ENCODE results near the gene RGS7. TPM values are rescaled to one million over a fixed set of nuclear protein-coding genes. Genes with fewer than 3 reads are reported as not detected.
"Not testable (repeated sequence)": the region's sequence is repeated elsewhere in the genome, so short reads cannot be mapped to it uniquely, and the experiment has no call there.

RGS7 gene
- total and polyA plus RNA-seq, 2 of the 8 experiments (the other 6 are each of a cell fraction or from before 2014, with no cell fraction given): 1.6 to 3.0 TPM

DNA sequence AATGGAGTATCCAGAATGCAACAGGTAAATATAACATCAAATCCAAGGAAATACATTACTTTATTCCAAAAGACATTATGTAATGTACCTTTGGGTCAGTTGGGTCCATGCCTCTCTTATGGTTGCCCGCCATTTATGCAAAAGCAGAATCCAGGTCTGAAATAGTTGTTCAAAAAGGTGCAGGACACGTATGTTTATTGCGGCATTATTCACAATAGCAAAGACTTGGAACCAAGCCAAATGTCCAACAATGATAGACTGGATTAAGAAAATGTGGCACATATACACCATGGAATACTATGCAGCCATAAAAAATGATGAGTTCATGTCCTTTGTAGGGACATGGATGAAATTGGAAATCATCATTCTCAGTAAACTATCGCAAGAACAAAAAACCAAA, 384.9 kb downstream of the RGS7 start:
- H2BK12ac ChIP-seq (ENCODE audit: low read depth, low read length); H2AK5ac ChIP-seq (ENCODE audit: low read depth, low read length); H3K56ac ChIP-seq (replicated peaks; ENCODE audit: insufficient read length, low read depth, low read length); H2BK20ac ChIP-seq (ENCODE audit: low read length); H4K91ac ChIP-seq (replicated peaks; ENCODE audit: insufficient read length, low read length); H3K4me2 ChIP-seq (ENCODE audit: insufficient read depth in 1 of 2, low read depth in 2 of 2, low read length in 2 of 2); H3K9ac ChIP-seq (replicated peaks in 1 of 4; ENCODE audit: extremely low read depth in 1 of 4, low read depth in 3 of 4, low read length in 3 of 4); H4K8ac ChIP-seq (ENCODE audit: extremely low read depth, insufficient read depth, low read length); H3K23me2 ChIP-seq (ENCODE audit: low read depth, low read length); H3K79me1 ChIP-seq (ENCODE audit: low read depth, low read length); H2BK5ac ChIP-seq (ENCODE audit: low read depth, low read length); DNase-seq (ENCODE audit: low read depth in 1 of 2, low spot score in 2 of 2); H3K18ac ChIP-seq (ENCODE audit: extremely low read depth, low read length); H3K27ac ChIP-seq (ENCODE audit: low read depth, low read length); H4K20me1 ChIP-seq (replicated peaks in 1 of 2; ENCODE audit: control insufficient read depth in 1 of 2, insufficient read depth in 2 of 2, low read length in 2 of 2); H3K9me3 ChIP-seq (ENCODE audit: insufficient read depth in 2 of 2, low read depth in 1 of 2, low read length in 1 of 2); H2BK120ac ChIP-seq (replicated peaks; ENCODE audit: low read depth, low read length); H2BK15ac ChIP-seq (ENCODE audit: low read length); CTCF ChIA-PET (ENCODE audit: partially characterized antibody); H3K23ac ChIP-seq (ENCODE audit: insufficient read length); H2AFZ ChIP-seq (ENCODE audit: low read length); H3K36me3 ChIP-seq (ENCODE audit: control insufficient read depth in 2 of 4, insufficient read depth in 4 of 4, low read length in 3 of 4); H3K79me2 ChIP-seq (ENCODE audit: control insufficient read depth in 1 of 2, insufficient read depth in 2 of 2, low read length in 2 of 2); H3K4me3 ChIP-seq (ENCODE audit: extremely low read depth in 1 of 4, insufficient read depth in 2 of 4, low read depth in 3 of 4, low read length in 4 of 4); H3K27me3 ChIP-seq (replicated peaks in 1 of 4; ENCODE audit: control insufficient read depth in 3 of 4, extremely low read depth in 1 of 4, insufficient read depth in 3 of 4, low read length in 3 of 4); H3K4me1 ChIP-seq (replicated peaks in 1 of 4; ENCODE audit: control insufficient read depth in 3 of 4, insufficient read depth in 4 of 4, low read length in 3 of 4); H3K14ac ChIP-seq (ENCODE audit: insufficient read length); H4K5ac ChIP-seq (ENCODE audit: insufficient read length, low read depth, low read length); FAIRE-seq; H3K4ac ChIP-seq (replicated peaks; ENCODE audit: insufficient read length, low read depth, low read length); POLR2A ChIA-PET (ENCODE audit: partially characterized antibody): not testable (repeated sequence)
- WGBS, 2 experiments (ENCODE audit: extremely low coverage in 1 of 2, insufficient coverage in 1 of 2, insufficient read length in 1 of 2, insufficient replicate concordance in 2 of 2, low coverage in 1 of 2, low lambda C conversion rate in 2 of 2, missing lambda C conversion rate in 1 of 2): 90% methylated on average over 3 of the region's 4 CpGs; no CpG with 5 or more reads in 1 of the 2 experiments
